ENCODE measurements around the gene AVP. TPM values are rescaled to one million over a fixed set of nuclear protein-coding genes. Genes with fewer than 3 reads are reported as not detected.
A peak's percentile ranks its signal among the peaks of the same experiment; 100 is the strongest.
"Not testable (repeated sequence)": the region's sequence is repeated elsewhere in the genome, so short reads cannot be mapped to it uniquely, and the experiment has no call there.

The AVP gene
- polyA plus RNA-seq, 2 of the 4 experiments (the other 2 are of a cell fraction), result not detected

DNA sequence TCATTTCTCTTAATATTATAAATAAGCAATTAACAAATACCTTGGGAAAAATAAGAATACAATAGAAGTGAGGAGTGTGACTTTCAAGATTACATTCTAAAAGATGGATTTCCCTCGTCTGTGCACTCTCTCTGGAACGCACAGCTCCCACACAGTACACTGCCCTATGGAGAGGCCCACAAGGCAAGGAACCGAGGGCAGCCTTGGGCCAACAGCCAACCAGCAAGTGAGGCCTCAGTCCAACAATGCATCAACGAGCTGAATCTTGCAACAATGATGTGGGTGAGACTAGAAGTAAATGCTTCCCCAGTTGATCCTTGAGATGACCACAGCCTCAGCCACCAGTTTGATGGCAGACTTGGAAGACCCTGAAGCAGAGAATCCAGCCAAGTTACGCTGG, 34.5 kb upstream of the AVP start:
- TF ChIP-seq NFE2L2 (conservative IDR thresholded peaks at IDR 0.05; ENCODE audit: low read length), result no peak
- no peak for TF ChIP-seq TP53 (CRISPR knock-in tag; IDR thresholded peaks at IDR 0.05)
- TF ChIP-seq, protein P1, sequence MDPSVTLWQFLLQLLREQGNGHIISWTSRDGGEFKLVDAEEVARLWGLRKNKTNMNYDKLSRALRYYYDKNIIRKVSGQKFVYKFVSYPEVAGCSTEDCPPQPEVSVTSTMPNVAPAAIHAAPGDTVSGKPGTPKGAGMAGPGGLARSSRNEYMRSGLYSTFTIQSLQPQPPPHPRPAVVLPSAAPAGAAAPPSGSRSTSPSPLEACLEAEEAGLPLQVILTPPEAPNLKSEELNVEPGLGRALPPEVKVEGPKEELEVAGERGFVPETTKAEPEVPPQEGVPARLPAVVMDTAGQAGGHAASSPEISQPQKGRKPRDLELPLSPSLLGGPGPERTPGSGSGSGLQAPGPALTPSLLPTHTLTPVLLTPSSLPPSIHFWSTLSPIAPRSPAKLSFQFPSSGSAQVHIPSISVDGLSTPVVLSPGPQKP (IDR thresholded peaks at IDR 0.05; ENCODE audit: low read depth, low read length), result no peak
- TF ChIP-seq MYC (IDR thresholded peaks at IDR 0.05; ENCODE audit: borderline replicate concordance, low read length), result no peak
- TF ChIP-seq CEBPB (IDR thresholded peaks at IDR 0.05), result no peak
- no peak for TF ChIP-seq CBX8 (IDR thresholded peaks at IDR 0.05)
- no peak for TF ChIP-seq NR3C1 (IDR thresholded peaks at IDR 0.05)
- TF ChIP-seq CHD4 (IDR thresholded peaks at IDR 0.05; ENCODE audit: borderline replicate concordance), result no peak
- TF ChIP-seq RAD21 (conservative IDR thresholded peaks at IDR 0.05 in 1 of 2, IDR thresholded peaks at IDR 0.05 in 1 of 2), result no peak
- ATAC-seq, result no peak
- ChIA-PET POLR2A (interaction anchor here (0.6 kb wide), 1 partner anchor 54 kb away, joined by 4 read pairs; no protein-coding TSS in a partner anchor), CTCF (interaction anchor here (0.7 to 9.5 kb wide), 9 partner anchors 10 to 198 kb away, joined by 3 to 133 read pairs (median 6); partner anchors contain the start of genes FASTKD5 and UBOX5)
- no peak for DNase-seq (ENCODE audit: low read depth in 1 of 2, low spot score in 1 of 2)
- H3K4me1 ChIP-seq, result peaks cover 32% of the 10 kb centered on the region
- H3K27ac ChIP-seq, result peak overlapping the region; percentile 5 to 9; a peak in 1 of 6 replicates
- H3K9me3 ChIP-seq, result peaks cover 4% of the 10 kb centered on the region; the same call in 1 of the 3 replicates
- no peak for FAIRE-seq
- H3K4me2 ChIP-seq, result no peak overlapping the region
- 70% methylated on average over 5 of the region's 5 CpGs for WGBS (ENCODE audit: missing lambda C conversion rate)
- H3K4me3 ChIP-seq, result no peak overlapping the region

DNA sequence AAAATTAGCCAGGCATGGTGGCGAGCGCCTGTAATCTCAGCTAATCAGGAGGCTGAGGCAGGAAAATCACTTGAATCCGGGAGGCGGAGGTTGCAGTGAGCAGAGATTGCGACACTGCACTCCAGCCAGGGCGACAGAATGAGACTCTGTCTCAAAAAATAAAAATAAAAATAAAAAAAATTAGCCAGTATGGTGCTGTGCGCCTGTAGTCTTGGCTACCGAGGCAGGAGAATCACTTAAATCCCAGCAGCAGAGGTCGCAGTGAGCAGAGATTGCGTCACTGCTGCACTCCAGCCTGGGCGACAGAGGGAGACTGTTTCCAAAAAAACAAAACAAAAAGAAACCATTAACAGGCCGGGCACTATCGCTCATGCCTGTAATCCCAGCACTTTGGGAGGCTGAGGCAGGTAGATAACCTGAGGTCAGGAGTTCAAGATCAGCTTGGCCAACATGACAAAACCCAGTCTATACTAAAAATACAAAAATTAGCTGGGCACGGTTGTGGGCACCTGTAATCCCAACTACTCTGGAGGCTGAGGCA, 33.4 kb upstream of the AVP start:
- ATAC-seq (peak; percentile 76 to 87), DNase-seq (ENCODE audit: low read depth in 1 of 2, low spot score in 1 of 2) (peak; percentile 52 to 82)
- POLR2A ChIA-PET; FAIRE-seq; H3K9me3 ChIP-seq; H3K4me3 ChIP-seq; TF ChIP-seq FOSL2 (IDR thresholded peaks at IDR 0.05): not testable (repeated sequence)
- CTCF ChIA-PET, result interaction anchor here (0.6 to 9.5 kb wide), 20 partner anchors 9 to 199 kb away, joined by 3 to 133 read pairs (median 4); partner anchors contain the start of genes FASTKD5 and UBOX5
- Histone ChIP-seq H3K4me1 (peaks cover 21% of the 10 kb centered on the region; the same call in 2 of the 3 replicates), H3K4me2 (peak overlapping the region; percentile 58), H3K27ac (peak overlapping the region; percentile 61 to 72; a peak in 5 of 6 replicates)
- TF ChIP-seq JUN (IDR thresholded peaks at IDR 0.05), result peak in 1 of 2 experiments; percentile 33; a peak in 1 of 5 replicates
- peak; percentile 70 to 71 for TF ChIP-seq RAD21 (conservative IDR thresholded peaks at IDR 0.05 in 1 of 2, IDR thresholded peaks at IDR 0.05 in 1 of 2)
- TF ChIP-seq, protein P2, sequence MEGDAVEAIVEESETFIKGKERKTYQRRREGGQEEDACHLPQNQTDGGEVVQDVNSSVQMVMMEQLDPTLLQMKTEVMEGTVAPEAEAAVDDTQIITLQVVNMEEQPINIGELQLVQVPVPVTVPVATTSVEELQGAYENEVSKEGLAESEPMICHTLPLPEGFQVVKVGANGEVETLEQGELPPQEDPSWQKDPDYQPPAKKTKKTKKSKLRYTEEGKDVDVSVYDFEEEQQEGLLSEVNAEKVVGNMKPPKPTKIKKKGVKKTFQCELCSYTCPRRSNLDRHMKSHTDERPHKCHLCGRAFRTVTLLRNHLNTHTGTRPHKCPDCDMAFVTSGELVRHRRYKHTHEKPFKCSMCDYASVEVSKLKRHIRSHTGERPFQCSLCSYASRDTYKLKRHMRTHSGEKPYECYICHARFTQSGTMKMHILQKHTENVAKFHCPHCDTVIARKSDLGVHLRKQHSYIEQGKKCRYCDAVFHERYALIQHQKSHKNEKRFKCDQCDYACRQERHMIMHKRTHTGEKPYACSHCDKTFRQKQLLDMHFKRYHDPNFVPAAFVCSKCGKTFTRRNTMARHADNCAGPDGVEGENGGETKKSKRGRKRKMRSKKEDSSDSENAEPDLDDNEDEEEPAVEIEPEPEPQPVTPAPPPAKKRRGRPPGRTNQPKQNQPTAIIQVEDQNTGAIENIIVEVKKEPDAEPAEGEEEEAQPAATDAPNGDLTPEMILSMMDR (IDR thresholded peaks at IDR 0.05), result peak; percentile 88
- peak; percentile 86 for TF ChIP-seq SMC3 (IDR thresholded peaks at IDR 0.05)
- peak; percentile 47; the same call in 1 of the 2 replicates for TF ChIP-seq FOSL2 (CRISPR knock-in tag; IDR thresholded peaks at IDR 0.05)
- TF ChIP-seq CEBPB (IDR thresholded peaks at IDR 0.05), result peak; percentile 95 to 98
- WGBS (ENCODE audit: missing lambda C conversion rate), result 51% methylated on average over 14 of the region's 14 CpGs

DNA sequence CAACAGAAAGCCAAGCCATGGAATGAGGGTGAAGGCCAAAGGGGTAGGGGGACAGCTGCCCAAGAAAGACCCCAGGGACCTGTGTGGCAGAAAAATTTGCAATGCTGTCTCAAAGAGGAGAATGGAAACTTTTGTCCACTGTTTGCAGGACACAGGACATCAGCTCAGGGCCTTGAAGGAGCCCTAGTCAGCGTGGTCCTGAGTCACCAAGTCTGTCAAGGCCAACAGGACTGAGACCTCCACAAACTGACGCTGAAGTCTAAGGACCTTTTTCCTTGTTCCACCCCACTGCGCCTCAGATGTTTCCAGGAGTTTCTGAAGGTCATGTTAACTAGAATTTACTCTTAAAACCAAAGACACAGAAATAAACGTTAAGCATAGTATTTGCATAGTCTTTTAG, 31.8 kb upstream of the AVP start:
- peaks cover 15% of the 10 kb centered on the region; the same call in 2 of the 3 replicates for H3K4me1 ChIP-seq
- no peak overlapping the region for H3K4me3 ChIP-seq
- H3K9me3 ChIP-seq, result no peaks in the 10 kb centered on the region
- ATAC-seq (no peak), DNase-seq (ENCODE audit: low read depth in 1 of 2, low spot score in 1 of 2) (no peak), FAIRE-seq (no peak)
- no peak overlapping the region for H3K27ac ChIP-seq
- ChIA-PET POLR2A (no interaction called here), CTCF (interaction anchor here (0.6 to 9.5 kb wide), 20 partner anchors 7 to 200 kb away, joined by 3 to 133 read pairs (median 6); partner anchors contain the start of gene GNRH2)
- TF ChIP-seq GATA3 (IDR thresholded peaks at IDR 0.05; ENCODE audit: borderline replicate concordance), result no peak
- TF ChIP-seq TP53 (CRISPR knock-in tag; IDR thresholded peaks at IDR 0.05), result no peak
- TF ChIP-seq ZNF302 (CRISPR knock-in tag; IDR thresholded peaks at IDR 0.05), result no peak
- TF ChIP-seq TFCP2L1 (CRISPR knock-in tag; IDR thresholded peaks at IDR 0.05), result no peak
- TF ChIP-seq CBX8 (IDR thresholded peaks at IDR 0.05), result no peak
- WGBS (ENCODE audit: missing lambda C conversion rate), result 76% methylated on average over 4 of the region's 4 CpGs
- H3K4me2 ChIP-seq, result no peak overlapping the region

All from A549 (cell line).